ENCODE measurements around the gene ZNF682. TPM values are rescaled to one million over a fixed set of nuclear protein-coding genes. Genes with fewer than 3 reads are reported as not detected.

ZNF682 gene
- total and polyA plus RNA-seq, 2 of the 4 experiments (the other 2 are of a cell fraction) = 1.7 to 4.8 TPM

DNA sequence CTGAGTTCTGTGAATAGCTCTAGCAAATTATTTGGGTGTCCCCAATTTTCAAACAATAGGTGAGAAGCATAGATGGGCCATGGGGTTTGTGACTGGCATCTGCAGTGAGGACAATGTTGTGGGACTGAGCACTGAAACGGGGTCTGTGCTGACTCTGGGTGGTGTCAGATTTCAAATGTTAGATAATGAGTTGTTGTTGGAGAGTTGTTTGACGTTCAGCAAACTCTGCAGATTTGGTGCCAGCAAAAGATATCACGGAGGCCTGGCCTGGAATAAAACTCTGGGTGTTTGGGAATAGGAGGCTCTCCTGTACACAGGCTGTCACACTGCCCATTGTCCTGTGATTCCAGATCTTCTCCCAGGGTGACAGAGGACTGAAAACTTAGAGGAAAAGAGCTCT, 41.4 kb upstream of the ZNF682 start:
- Histone ChIP-seq H3K23ac (ENCODE audit: low read depth, low read length) (no peak overlapping the region), H3K9ac (ENCODE audit: low read depth, low read length) (no peak overlapping the region), H3K4me1 (ENCODE audit: control insufficient read depth, insufficient read depth, low read length) (no peaks in the 10 kb centered on the region), H2BK5ac (ENCODE audit: low read depth, low read length, poor library complexity, severe bottlenecking) (no peak overlapping the region), H4K5ac (ENCODE audit: low read depth, low read length) (no peak overlapping the region), H3K79me1 (ENCODE audit: low read depth in 1 of 2, low read length in 2 of 2) (peaks cover 0 to 5% of the 10 kb centered on the region in 2 experiments; a peak in 2 of 4 replicates), H3K56ac (ENCODE audit: extremely low read depth, insufficient read depth, low read length) (no peak overlapping the region), H3K18ac (ENCODE audit: low read depth, low read length) (no peak overlapping the region), H2AK5ac (ENCODE audit: low read depth, low read length) (no peak overlapping the region), H4K20me1 (ENCODE audit: insufficient read depth, low read length) (no peaks in the 10 kb centered on the region), H3K4me3 (ENCODE audit: insufficient read depth, low read depth, low read length) (no peak overlapping the region), H3K36me3 (ENCODE audit: control insufficient read depth, insufficient read depth, low read length) (no peaks in the 10 kb centered on the region), H3K9me1 (ENCODE audit: insufficient read depth, low read length) (no peaks in the 10 kb centered on the region), H3K9me3 (ENCODE audit: control insufficient read depth, insufficient read depth, low read length) (no peaks in the 10 kb centered on the region), H3K27me3 (ENCODE audit: control insufficient read depth, insufficient read depth, low read length) (no peaks in the 10 kb centered on the region), H4K8ac (ENCODE audit: low read depth in 2 of 2, low read length in 2 of 2) (no peak overlapping the region), H3K4me2 (ENCODE audit: low read depth, low read length) (no peak overlapping the region), H2BK120ac (ENCODE audit: low read depth, low read length) (no peak overlapping the region), H3K27ac (ENCODE audit: insufficient read depth, low read length) (no peak overlapping the region), H2AK9ac (replicated peaks; ENCODE audit: low read depth, low read length, poor library complexity) (no peak overlapping the region), H2BK15ac (ENCODE audit: low read depth, low read length) (no peak overlapping the region), H2BK20ac (ENCODE audit: low read depth, low read length) (no peak overlapping the region), H2AFZ (replicated peaks; ENCODE audit: low read length, poor library complexity) (no peak overlapping the region), H3K4ac (ENCODE audit: low read depth, low read length) (no peak overlapping the region), H3K14ac (replicated peaks; ENCODE audit: low read depth, low read length) (no peak overlapping the region), H4K91ac (ENCODE audit: insufficient read depth, low read depth, low read length) (no peak overlapping the region)
- POLR2A ChIA-PET (ENCODE audit: unreplicated experiment) = no interaction called here
- no peak for DNase-seq
- TF ChIP-seq MXI1 (IDR thresholded peaks at IDR 0.05; ENCODE audit: borderline replicate concordance, low read depth, low read length) (no peak), BHLHE40 (IDR thresholded peaks at IDR 0.05; ENCODE audit: low read depth, low read length) (no peak)
- BruUV-seq (replicated peaks) = no TSS peak
- in situ Hi-C loops (cut with MboI; ENCODE audit: low sequenced_read_pairs) = no loop called here
- ATAC-seq (ENCODE audit: low read depth) = no peak
- CTCF ChIA-PET = no interaction called here
- intact Hi-C loops (cut with micrococcal nuclease) = no loop called here
- WGBS, 2 experiments (ENCODE audit: extremely low coverage in 2 of 2, insufficient read length in 1 of 2) = 20% methylated on average over 2 of the region's 3 CpGs; no CpG with 5 or more reads in 1 of the 2 experiments
- dilution Hi-C loops (cut with HindIII; ENCODE audit: low sequenced_read_pairs, unreplicated experiment) = no loop called here
